Karpas-422 (cell line): Measurements from ENCODE around the gene PDE11A. TPM values are rescaled to one million over a fixed set of nuclear protein-coding genes. Genes with fewer than 3 reads are reported as not detected.

Source experiments
- DNase-seq: peaks from one replicate; pipeline ENCODE4 v3.0.0-alpha.2; 2015
- H2AFZ ChIP-seq: fragments of 200-600 bp; sonication (generic); 2 replicates; pipeline ENCODE4 v1.6.1; 2014; ENCODE audit warnings: antibody characterized with exemption, low read length, mixed read lengths
- H3K27ac ChIP-seq: fragments of 200-600 bp; sonication (generic); 2 replicates; pipeline ENCODE4 v1.5.1; 2014; ENCODE audit warnings: mild to moderate bottlenecking, low read length, moderate library complexity
- H3K27me3 ChIP-seq: fragments of 200-600 bp; sonication (generic); 2 replicates; pipeline ENCODE4 v1.6.1; 2014; ENCODE audit warnings: low read length, mixed read lengths
- H3K36me3 ChIP-seq: fragments of 200-600 bp; sonication (generic); 2 replicates; pipeline ENCODE4 v1.6.1; 2014; ENCODE audit warnings: low read length, mixed read lengths; ENCODE audit not compliant: insufficient read depth
- H3K4me1 ChIP-seq: fragments of 200-600 bp; sonication (generic); 2 replicates; pipeline ENCODE4 v1.6.1; 2014; ENCODE audit warnings: mild to moderate bottlenecking, low read length, mixed read lengths
- H3K4me2 ChIP-seq: fragments of 200-600 bp; sonication (generic); 2 replicates; pipeline ENCODE4 v1.6.1; 2014; ENCODE audit warnings: low read length, low read depth, mild to moderate bottlenecking; ENCODE audit not compliant: poor library complexity, severe bottlenecking
- H3K4me3 ChIP-seq: fragments of 200-600 bp; sonication (generic); 2 replicates; pipeline ENCODE4 v1.5.1; 2014; ENCODE audit warnings: mild to moderate bottlenecking, antibody characterized with exemption, low read length, mixed read lengths
- H3K79me2 ChIP-seq: fragments of 200-600 bp; sonication (generic); 2 replicates; pipeline ENCODE4 v1.6.1; 2014; ENCODE audit warnings: mild to moderate bottlenecking, low read length, mixed read lengths
- H3K9ac ChIP-seq: fragments of 200-600 bp; sonication (generic); 2 replicates; pipeline ENCODE4 v1.6.0; 2014; ENCODE audit warnings: low read length
- H3K9me2 ChIP-seq: fragments of 200-600 bp; sonication (generic), shearing (Covaris generic); replicated peaks from 2 replicates; pipeline ENCODE4 v1.6.0; 2014; ENCODE audit warnings: mild to moderate bottlenecking, low read length, moderate library complexity; ENCODE audit not compliant: insufficient read depth
- H3K9me3 ChIP-seq: fragments of 300-700, 200-600 bp; sonication (generic); 2 replicates; pipeline ENCODE4 v1.6.1; 2014; ENCODE audit warnings: low read length, mixed read lengths
- H4K20me1 ChIP-seq: fragments of 200-600 bp; sonication (generic); 2 replicates; pipeline ENCODE4 v1.6.1; 2014; ENCODE audit warnings: mild to moderate bottlenecking, antibody characterized with exemption, low read length, low read depth; ENCODE audit not compliant: insufficient read depth
- total RNA-seq: library from RNA; depleted of rRNA; stranded (reverse); fragments of >200 nt; shearing (Covaris generic); gene quantifications from 2 replicates; pipeline ENCODE4 v1.2.3, GENCODE V29; 2014; ENCODE audit warnings: low replicate concordance

Gene PDE11A
- total RNA-seq, 1 experiment from 2014 or later: 0.52 TPM

DNA sequence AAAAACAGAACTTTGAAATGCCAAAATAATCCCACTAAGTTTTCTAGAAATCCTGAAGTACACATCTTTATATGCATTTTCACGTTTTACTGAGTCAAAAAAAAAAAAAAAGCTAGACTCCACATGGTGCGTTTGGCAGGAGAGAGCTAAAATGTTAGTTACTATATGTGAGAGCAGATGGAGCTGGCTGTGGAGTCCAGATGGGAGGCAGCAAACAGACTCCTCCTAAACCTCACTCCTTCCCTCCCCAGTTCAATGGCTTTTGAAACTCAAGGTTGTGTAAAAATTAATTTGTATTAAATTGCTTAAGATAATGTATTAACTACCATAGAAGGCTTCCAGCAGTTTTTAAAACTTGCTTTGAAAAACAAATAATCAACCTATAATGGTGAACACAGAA is 431.2 kb downstream of the PDE11A start:
- Histone ChIP-seq H3K36me3 (no peaks in the 10 kb centered on the region), H3K9me2 (no peaks in the 10 kb centered on the region), H3K27ac (no peak overlapping the region), H3K9me3 (no peaks in the 10 kb centered on the region), H3K4me3 (no peak overlapping the region), H3K79me2 (no peaks in the 10 kb centered on the region), H4K20me1 (no peaks in the 10 kb centered on the region), H2AFZ (no peak overlapping the region), H3K27me3 (no peaks in the 10 kb centered on the region; the same call in 1 of the 2 replicates), H3K4me1 (no peaks in the 10 kb centered on the region), H3K4me2 (no peak overlapping the region), H3K9ac (no peak overlapping the region)
- DNase-seq: no peak

DNA sequence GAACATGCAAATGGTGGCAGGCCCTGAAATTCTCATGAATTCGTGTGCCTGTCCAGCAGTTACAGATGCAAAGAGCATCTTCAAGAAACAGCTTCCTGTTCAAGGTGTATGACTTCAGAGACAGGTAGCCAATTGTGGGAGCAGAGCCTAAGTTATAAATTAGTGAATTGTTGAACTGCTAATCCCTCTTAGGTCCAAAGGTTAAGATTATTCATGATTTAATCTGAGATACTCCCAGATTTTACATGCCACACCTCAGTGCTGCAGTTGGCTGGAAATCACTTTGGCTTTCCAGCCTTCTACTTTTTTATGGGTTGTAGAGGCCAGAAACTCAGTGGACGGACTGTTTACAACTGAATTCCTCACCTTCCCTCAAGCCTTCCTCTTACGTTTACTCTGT is 432.2 kb downstream of the PDE11A start:
- Histone ChIP-seq H3K27ac (no peak overlapping the region), H2AFZ (no peak overlapping the region), H3K4me1 (no peaks in the 10 kb centered on the region), H4K20me1 (no peaks in the 10 kb centered on the region), H3K27me3 (no peaks in the 10 kb centered on the region), H3K36me3 (no peaks in the 10 kb centered on the region), H3K79me2 (no peaks in the 10 kb centered on the region), H3K9me2 (no peaks in the 10 kb centered on the region), H3K4me2 (no peak overlapping the region), H3K4me3 (no peak overlapping the region), H3K9ac (no peak overlapping the region), H3K9me3 (no peaks in the 10 kb centered on the region)
- DNase-seq: no peak

GRCh38 chr2:177639262-177639914 is 433.2 kb downstream of the PDE11A start:
- Histone ChIP-seq H3K9ac (no peak overlapping the region), H2AFZ (no peak overlapping the region), H3K79me2 (no peaks in the 10 kb centered on the region), H3K36me3 (no peaks in the 10 kb centered on the region), H3K27me3 (no peaks in the 10 kb centered on the region), H3K4me1 (peaks cover 9% of the 10 kb centered on the region), H3K4me3 (no peak overlapping the region), H3K27ac (no peak overlapping the region), H3K9me2 (no peaks in the 10 kb centered on the region), H3K4me2 (no peak overlapping the region), H3K9me3 (no peaks in the 10 kb centered on the region), H4K20me1 (no peaks in the 10 kb centered on the region)
- DNase-seq: no peak

DNA sequence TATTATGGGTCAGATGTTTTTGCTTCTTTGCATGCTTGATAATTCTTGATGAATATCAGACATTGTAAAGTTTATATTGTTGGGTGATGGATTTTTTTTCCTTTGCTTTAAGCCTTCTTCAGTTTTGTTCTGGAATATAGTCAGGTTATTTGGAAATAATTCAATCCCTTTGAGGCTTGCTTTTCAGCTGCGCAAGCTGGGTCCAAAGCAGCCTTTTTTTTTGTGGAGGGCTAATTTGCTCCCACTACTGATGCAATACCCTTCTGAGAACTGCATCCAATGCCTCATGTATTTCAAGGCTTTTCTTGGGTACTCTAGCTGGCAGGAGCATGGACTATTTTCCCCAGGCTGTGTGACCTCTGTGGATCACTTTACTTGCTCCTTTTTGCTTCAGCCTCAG is 434.1 kb downstream of the PDE11A start:
- no peak overlapping the region for H2AFZ ChIP-seq
- no peak overlapping the region for H3K4me3 ChIP-seq
- H3K27me3 ChIP-seq: no peaks in the 10 kb centered on the region
- no peaks in the 10 kb centered on the region for H4K20me1 ChIP-seq
- no peak for DNase-seq
- no peak overlapping the region for H3K27ac ChIP-seq
- no peaks in the 10 kb centered on the region for H3K9me2 ChIP-seq
- H3K9me3 ChIP-seq: no peaks in the 10 kb centered on the region
- no peak overlapping the region for H3K9ac ChIP-seq
- H3K4me2 ChIP-seq: no peak overlapping the region
- peaks cover 16% of the 10 kb centered on the region for H3K4me1 ChIP-seq
- no peaks in the 10 kb centered on the region for H3K79me2 ChIP-seq
- no peaks in the 10 kb centered on the region for H3K36me3 ChIP-seq

DNA sequence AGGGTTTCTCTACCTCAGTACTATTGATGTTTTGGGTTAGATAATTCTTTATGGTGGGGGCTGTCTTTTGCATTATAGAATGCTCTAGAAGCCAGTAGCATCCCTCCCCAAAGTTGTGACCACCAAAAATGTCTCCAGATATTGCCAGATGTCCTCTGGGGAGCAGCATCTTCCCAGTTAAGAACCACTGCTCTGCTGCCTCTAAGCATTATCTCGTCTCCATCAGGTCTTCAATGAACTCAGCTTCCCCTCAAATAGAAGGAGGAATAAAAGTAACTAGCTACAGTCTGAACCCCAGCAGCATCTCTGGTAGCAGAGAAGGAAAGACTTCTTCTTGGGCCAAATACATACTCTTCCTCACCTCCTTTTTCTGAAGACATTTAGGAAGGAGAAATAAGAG is 435.9 kb downstream of the PDE11A start:
- Histone ChIP-seq H3K4me2 (no peak overlapping the region), H3K4me1 (peaks cover 16% of the 10 kb centered on the region), H3K4me3 (no peak overlapping the region), H3K27me3 (no peaks in the 10 kb centered on the region), H3K9me3 (no peaks in the 10 kb centered on the region), H3K79me2 (no peaks in the 10 kb centered on the region), H3K9ac (no peak overlapping the region), H3K9me2 (no peaks in the 10 kb centered on the region), H2AFZ (no peak overlapping the region), H4K20me1 (no peaks in the 10 kb centered on the region), H3K36me3 (no peaks in the 10 kb centered on the region), H3K27ac (no peak overlapping the region)
- no peak for DNase-seq

- H3K9me3 ChIP-seq: no peaks in the 10 kb centered on the region
- H2AFZ ChIP-seq: no peak overlapping the region
- H3K9ac ChIP-seq: no peak overlapping the region
- H3K4me3 ChIP-seq: no peak overlapping the region
- no peaks in the 10 kb centered on the region for H3K79me2 ChIP-seq
- no peaks in the 10 kb centered on the region for H3K9me2 ChIP-seq
- peaks cover 16% of the 10 kb centered on the region for H3K4me1 ChIP-seq
- no peaks in the 10 kb centered on the region for H4K20me1 ChIP-seq
- DNase-seq: no peak
- no peaks in the 10 kb centered on the region for H3K27me3 ChIP-seq
- no peak overlapping the region for H3K27ac ChIP-seq
- H3K4me2 ChIP-seq: no peak overlapping the region
- no peaks in the 10 kb centered on the region for H3K36me3 ChIP-seq
These were observed 436.9 kb downstream of the PDE11A start for GRCh38 chr2:177635696-177636095.

DNA sequence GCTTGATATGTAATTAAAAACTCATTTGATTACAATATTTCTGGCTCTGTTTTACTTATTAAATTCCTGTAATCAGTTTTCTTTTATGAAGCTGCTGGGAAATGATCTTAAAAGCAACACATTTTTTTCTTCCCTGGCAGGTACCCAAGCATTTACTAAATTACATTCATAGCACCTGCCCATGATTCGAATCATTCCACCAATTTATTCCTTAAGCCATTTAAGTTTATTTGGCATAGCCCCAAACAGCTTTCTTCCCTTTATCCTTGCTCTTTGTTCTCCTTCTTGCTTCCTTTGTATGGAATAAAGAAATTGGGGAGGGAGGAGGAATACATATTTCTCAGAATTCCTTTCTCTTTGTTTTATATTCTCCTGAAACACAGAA is 438.7 kb downstream of the PDE11A start:
- H3K27me3 ChIP-seq: no peaks in the 10 kb centered on the region
- peak overlapping the region; percentile 29; the same call in 1 of the 2 replicates for H3K27ac ChIP-seq
- no peaks in the 10 kb centered on the region for H3K36me3 ChIP-seq
- peaks cover 16% of the 10 kb centered on the region for H3K4me1 ChIP-seq
- peak overlapping the region; percentile 72 for H3K4me3 ChIP-seq
- H3K9me2 ChIP-seq: no peaks in the 10 kb centered on the region
- H3K9ac ChIP-seq: peak overlapping the region; percentile 72
- no peak for DNase-seq
- H4K20me1 ChIP-seq: no peaks in the 10 kb centered on the region
- no peaks in the 10 kb centered on the region for H3K79me2 ChIP-seq
- no peaks in the 10 kb centered on the region for H3K9me3 ChIP-seq
- H3K4me2 ChIP-seq: peak overlapping the region; percentile 88
- peak overlapping the region; percentile 95 for H2AFZ ChIP-seq

DNA sequence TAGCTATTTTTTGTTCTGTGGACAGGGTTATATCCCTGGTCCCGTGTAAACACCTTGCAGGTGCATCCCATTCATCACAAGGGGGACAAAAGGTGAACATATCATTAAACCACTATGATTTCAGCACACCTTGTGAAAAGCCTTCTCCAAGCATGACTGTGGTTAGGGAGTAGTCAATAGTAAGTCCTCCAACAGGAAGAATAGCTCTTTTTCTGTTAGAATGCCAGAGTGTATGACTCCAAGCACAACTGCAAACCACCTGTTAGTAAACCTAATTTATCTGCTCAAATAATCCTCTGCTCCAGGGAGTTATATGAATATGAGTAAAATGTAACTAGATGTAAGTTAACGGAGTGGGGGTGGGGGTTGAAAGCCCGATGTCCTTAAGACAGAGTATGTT is 439.5 kb downstream of the PDE11A start:
- Histone ChIP-seq H3K4me2 (no peak overlapping the region), H3K27ac (no peak overlapping the region), H3K4me3 (no peak overlapping the region), H3K27me3 (no peaks in the 10 kb centered on the region), H3K9me3 (no peaks in the 10 kb centered on the region), H3K79me2 (no peaks in the 10 kb centered on the region), H2AFZ (no peak overlapping the region), H3K9ac (no peak overlapping the region), H3K9me2 (no peaks in the 10 kb centered on the region), H4K20me1 (no peaks in the 10 kb centered on the region), H3K4me1 (peaks cover 16% of the 10 kb centered on the region), H3K36me3 (no peaks in the 10 kb centered on the region)
- DNase-seq: no peak
